ENCODE results near the gene AFF3.
"Not testable (repeated sequence)": the region's sequence is repeated elsewhere in the genome, so short reads cannot be mapped to it uniquely, and the experiment has no call there.

AFF3 gene

GRCh38 chr2:99559075-99559662 lies 583.2 kb downstream of the AFF3 start:
- DNase-seq (ENCODE audit: low read depth in 3 of 3), result peak; percentile 74 to 82 (median 74)

DNA sequence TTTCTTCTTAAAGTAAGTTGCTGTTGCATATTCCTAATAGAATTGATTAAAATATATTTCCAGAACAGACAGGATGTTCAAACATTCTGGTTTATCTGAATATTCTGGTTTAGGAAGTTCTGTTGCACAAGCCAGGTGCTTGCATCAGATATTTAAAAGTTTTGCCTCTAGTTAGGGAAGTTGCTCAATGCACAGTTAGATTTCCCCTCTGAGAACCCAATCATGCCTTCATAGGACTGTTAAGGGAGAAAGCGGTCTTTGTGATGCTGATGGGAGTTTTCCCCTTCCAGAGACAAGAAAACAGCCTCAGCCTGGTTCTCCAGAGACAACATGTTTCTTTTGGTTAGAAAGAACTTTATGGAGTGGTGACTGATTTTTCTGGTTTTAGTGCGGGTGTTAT lies 587.0 kb downstream of the AFF3 start:
- no peak for DNase-seq (ENCODE audit: low read depth in 3 of 3)

DNA sequence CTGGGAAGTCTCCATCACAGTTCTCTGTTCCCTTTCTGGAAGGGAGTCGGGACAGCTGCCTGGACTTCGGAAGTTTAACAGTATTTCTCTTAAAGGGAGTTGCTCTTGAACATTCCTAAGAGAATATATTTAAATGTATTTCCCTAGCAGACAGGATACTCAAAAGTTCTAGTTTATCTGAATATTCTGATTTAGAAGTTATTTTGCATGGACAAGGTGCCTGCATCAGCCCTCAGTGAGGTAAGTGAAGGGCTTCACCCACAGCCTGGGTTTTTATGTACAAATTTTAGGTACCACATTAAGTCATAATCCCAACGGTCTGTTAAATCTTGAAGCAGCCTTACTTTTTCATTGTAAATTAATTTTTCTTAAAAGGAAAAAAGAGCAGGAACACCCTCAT lies 587.5 kb downstream of the AFF3 start:
- DNase-seq (ENCODE audit: low read depth in 3 of 3), result no peak

DNA sequence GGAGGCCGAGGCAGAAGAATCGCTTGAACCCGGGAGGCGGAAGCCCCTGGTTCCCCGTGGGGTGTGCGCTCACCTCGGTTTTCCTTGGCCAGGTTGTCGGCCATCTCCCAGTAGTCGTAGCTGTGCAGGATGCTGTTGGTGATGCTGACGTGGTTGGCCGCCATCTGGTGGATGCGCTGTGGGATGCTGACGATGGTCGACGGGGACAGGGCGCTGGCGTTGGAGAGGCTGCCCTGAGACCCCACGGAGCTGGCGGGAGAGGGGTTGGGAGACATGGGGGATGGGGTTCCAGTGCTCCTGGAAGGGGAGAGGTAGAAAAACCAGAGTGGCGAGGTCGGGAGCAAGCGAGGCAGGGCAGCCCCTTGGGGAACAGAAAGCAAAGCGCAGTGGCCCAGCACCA lies 588.2 kb downstream of the AFF3 start:
- DNase-seq (ENCODE audit: low read depth in 3 of 3), result no peak

GRCh38 chr2:99552529-99552928 lies 589.9 kb downstream of the AFF3 start:
- no peak for DNase-seq (ENCODE audit: low read depth in 3 of 3)

- no peak for DNase-seq (ENCODE audit: low read depth in 3 of 3)
Measured at GRCh38 chr2:99550368-99550767, 592.0 kb downstream of the AFF3 start.

DNA sequence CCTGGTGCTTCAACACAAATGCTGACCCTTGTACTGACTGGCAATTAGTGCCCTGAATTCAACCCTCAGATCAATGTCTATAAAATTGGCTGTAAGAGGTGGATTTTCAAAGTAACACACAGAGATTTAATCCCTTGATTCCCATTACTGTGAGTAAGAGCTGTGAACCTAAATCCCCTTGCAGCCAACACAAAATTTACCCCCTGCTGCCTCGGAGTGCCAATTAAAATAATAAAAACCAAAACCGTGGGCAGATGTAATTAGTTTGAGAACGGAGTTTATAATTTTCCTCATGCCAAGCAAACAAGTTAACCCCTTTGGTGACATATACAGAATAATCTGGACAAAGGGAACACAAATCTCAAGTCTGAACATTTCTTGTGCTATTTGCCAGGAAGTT lies 596.8 kb downstream of the AFF3 start:
- DNase-seq (ENCODE audit: low read depth in 3 of 3), result no peak

GRCh38 chr2:99545066-99545465 lies 597.3 kb downstream of the AFF3 start:
- DNase-seq (ENCODE audit: low read depth in 3 of 3), result no peak

GRCh38 chr2:99544608-99545007 lies 597.8 kb downstream of the AFF3 start:
- DNase-seq (ENCODE audit: low read depth in 3 of 3), result no peak

DNA sequence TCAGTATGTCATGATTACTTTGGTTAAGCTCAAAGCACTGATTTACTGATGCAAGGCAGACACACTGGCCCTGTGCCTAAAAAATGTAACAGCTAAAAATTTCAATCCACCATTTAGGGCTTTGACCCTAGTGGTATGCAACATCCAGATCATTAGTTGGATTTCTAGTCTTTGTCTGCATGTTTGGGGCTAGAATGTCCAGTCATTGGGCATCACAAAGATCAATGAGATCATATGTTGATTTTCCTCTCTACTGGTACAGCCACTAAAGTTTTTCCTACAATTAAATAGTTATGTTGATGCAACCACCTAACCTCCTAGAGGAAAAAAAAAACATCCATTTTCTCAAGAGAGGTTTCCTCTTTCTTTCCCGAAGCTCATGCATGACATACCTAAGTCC lies 599.1 kb downstream of the AFF3 start:
- DNase-seq (ENCODE audit: low read depth in 3 of 3), result no peak

DNA sequence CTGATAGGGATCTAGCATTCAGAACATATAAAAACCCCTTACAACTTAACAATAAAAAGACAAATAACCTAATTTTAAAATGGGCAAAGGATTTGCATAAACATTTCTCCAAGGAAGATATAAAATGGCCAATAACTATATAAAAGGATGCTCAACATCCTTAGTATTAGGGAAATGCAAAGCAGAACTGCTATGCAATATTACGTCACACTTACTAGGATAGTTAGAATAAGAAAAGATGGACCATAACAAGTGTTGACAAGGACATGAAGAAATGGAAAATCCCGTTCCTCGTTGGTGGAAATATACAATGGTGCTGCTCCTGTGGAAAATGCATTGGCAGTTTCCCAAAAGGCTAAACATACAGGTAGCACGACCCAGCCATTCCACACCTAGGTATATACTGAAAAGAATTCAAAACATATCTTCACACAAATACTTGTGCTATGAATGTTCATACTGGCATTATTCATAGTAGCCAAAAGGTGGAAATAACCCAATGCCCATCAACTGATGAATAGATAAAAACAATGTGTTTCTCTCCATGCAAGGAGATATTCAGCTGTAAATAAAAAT lies 604.4 kb downstream of the AFF3 start:
- no peak for DNase-seq (ENCODE audit: low read depth in 3 of 3)

- DNase-seq (ENCODE audit: low read depth in 3 of 3), result no peak
Measured at GRCh38 chr2:99524056-99524455, 618.3 kb downstream of the AFF3 start.

DNA sequence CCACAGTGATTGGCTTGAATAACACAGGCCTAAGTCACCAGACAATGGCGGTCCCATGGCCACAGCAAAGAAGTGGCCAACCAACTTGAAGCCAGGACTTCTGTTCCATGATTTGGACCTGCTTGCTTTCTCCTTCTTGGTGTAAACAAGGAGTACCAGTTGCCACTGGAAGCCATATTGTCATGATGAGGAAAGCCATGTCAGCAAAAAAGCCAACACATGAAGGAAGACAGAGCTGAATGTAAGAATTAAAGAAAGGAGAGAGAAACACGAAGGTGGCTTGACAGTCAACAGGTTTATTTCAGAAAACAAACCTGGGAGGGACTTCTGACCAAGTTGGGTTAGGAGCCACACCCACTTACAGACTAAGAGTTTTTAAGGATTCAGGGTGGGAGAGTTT lies 620.2 kb downstream of the AFF3 start:
- no peak for DNase-seq (ENCODE audit: low read depth in 3 of 3)

- no peak for DNase-seq (ENCODE audit: low read depth in 3 of 3)
Measured at GRCh38 chr2:99520813-99521212, 621.6 kb downstream of the AFF3 start.

GRCh38 chr2:99520195-99520594 lies 622.2 kb downstream of the AFF3 start:
- DNase-seq (ENCODE audit: low read depth in 3 of 3), result no peak

GRCh38 chr2:99514357-99514756 lies 628.0 kb downstream of the AFF3 start:
- no peak for DNase-seq (ENCODE audit: low read depth in 3 of 3)

- DNase-seq (ENCODE audit: low read depth in 3 of 3), result no peak
Measured at GRCh38 chr2:99512181-99512591, 630.2 kb downstream of the AFF3 start.

- no peak for DNase-seq (ENCODE audit: low read depth in 3 of 3)
Measured at GRCh38 chr2:99509387-99509786, 633.0 kb downstream of the AFF3 start.

- DNase-seq (ENCODE audit: low read depth in 3 of 3), result no peak
Measured at GRCh38 chr2:99507937-99508818, 634.2 kb downstream of the AFF3 start.

GRCh38 chr2:99504844-99505584 lies 637.4 kb downstream of the AFF3 start:
- DNase-seq (ENCODE audit: low read depth in 3 of 3), result no peak

- not testable (repeated sequence) for DNase-seq (ENCODE audit: low read depth in 3 of 3)
Measured at GRCh38 chr2:99503662-99504416, 638.6 kb downstream of the AFF3 start.

GRCh38 chr2:99496021-99496420 lies 646.4 kb downstream of the AFF3 start:
- DNase-seq (ENCODE audit: low read depth in 3 of 3), result no peak
